IPS-15b (cell line): ENCODE results near the gene MAIP1.

Experiments
- H3K27me3 ChIP-seq: one replicate; pipeline ENCODE4 v1.6.1; 2013; ENCODE audit warnings: low read length; ENCODE audit not compliant: control insufficient read depth, insufficient read depth
- H3K36me3 ChIP-seq: one replicate; pipeline ENCODE4 v1.6.1; 2013; ENCODE audit warnings: low read length; ENCODE audit not compliant: control insufficient read depth, insufficient read depth
- H3K4me1 ChIP-seq: one replicate; pipeline ENCODE4 v1.6.1; 2013; ENCODE audit warnings: mild to moderate bottlenecking, low read length; ENCODE audit not compliant: control insufficient read depth, insufficient read depth
- H3K4me3 ChIP-seq: one replicate; pipeline ENCODE4 v1.5.1; 2013; ENCODE audit warnings: low read depth, low read length
- H3K9ac ChIP-seq: one replicate; pipeline ENCODE4 v1.6.1; 2013; ENCODE audit warnings: low read depth, mild to moderate bottlenecking, low read length
- H3K9me3 ChIP-seq: one replicate; pipeline ENCODE4 v1.6.1; 2013; ENCODE audit warnings: mild to moderate bottlenecking, low read length; ENCODE audit not compliant: control insufficient read depth, insufficient read depth

MAIP1 gene

GRCh38 chr2:199926806-199927205 lies 28.6 kb upstream of the MAIP1 start:
- no peak overlapping the region for H3K4me3 ChIP-seq
- no peaks in the 10 kb centered on the region for H3K36me3 ChIP-seq
- no peak overlapping the region for H3K9ac ChIP-seq
- no peaks in the 10 kb centered on the region for H3K27me3 ChIP-seq
- no peaks in the 10 kb centered on the region for H3K9me3 ChIP-seq
- peaks cover 15% of the 10 kb centered on the region for H3K4me1 ChIP-seq

DNA sequence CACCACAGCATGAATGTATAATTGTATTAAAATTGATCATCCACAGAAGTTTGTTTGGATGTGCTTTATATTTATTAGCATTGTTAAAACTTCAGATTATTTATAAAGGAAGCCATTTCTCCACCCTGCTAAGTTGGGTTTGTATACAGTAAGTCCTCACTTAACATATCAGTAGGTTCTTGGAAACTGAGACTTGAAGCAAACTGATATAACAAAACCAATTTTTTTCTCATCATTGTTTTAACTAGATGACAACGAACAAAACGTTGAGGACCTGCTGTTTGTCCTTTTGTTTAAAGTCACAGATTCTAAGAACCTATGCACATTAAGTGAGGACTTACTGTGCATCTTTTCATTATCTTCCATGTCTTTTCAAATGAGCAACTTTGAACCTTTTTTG lies 27.2 kb upstream of the MAIP1 start:
- Histone ChIP-seq H3K9me3 (no peaks in the 10 kb centered on the region), H3K4me3 (no peak overlapping the region), H3K36me3 (peaks cover 4% of the 10 kb centered on the region), H3K27me3 (no peaks in the 10 kb centered on the region), H3K4me1 (peaks cover 12% of the 10 kb centered on the region), H3K9ac (no peak overlapping the region)

GRCh38 chr2:199928626-199929025 lies 26.8 kb upstream of the MAIP1 start:
- H3K4me1 ChIP-seq = peaks cover 12% of the 10 kb centered on the region
- H3K4me3 ChIP-seq = no peak overlapping the region
- H3K36me3 ChIP-seq = peaks cover 4% of the 10 kb centered on the region
- H3K27me3 ChIP-seq = no peaks in the 10 kb centered on the region
- H3K9me3 ChIP-seq = no peaks in the 10 kb centered on the region
- no peak overlapping the region for H3K9ac ChIP-seq

GRCh38 chr2:199929262-199929661 lies 26.1 kb upstream of the MAIP1 start:
- Histone ChIP-seq H3K27me3 (no peaks in the 10 kb centered on the region), H3K9ac (no peak overlapping the region), H3K4me3 (no peak overlapping the region), H3K9me3 (no peaks in the 10 kb centered on the region), H3K36me3 (peaks cover 4% of the 10 kb centered on the region), H3K4me1 (peaks cover 12% of the 10 kb centered on the region)

- Histone ChIP-seq H3K4me3 (no peak overlapping the region), H3K36me3 (peaks cover 4% of the 10 kb centered on the region), H3K9me3 (no peaks in the 10 kb centered on the region), H3K27me3 (no peaks in the 10 kb centered on the region), H3K4me1 (peaks cover 9% of the 10 kb centered on the region), H3K9ac (no peak overlapping the region)
These were observed 23.0 kb upstream of the MAIP1 start for GRCh38 chr2:199932312-199932855.

DNA sequence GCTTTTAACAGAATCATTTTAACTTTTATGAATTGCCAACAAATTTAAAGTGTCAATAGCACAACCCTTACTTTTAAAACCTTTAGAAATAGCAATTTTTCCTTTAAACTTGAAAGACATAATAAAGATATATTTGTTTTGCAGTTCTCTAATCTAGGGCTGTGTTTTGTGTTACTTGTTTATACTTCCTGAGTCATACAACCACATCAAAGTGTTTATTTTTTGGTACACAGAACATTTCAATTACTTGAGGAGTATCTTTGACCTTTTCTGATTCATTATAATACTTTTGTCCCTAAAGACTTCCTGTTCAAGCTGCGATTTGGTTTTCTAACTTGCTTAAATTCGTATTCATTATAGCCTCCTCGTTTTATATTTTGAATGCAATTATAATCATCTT lies 21.9 kb upstream of the MAIP1 start:
- peaks cover 4% of the 10 kb centered on the region for H3K36me3 ChIP-seq
- H3K4me1 ChIP-seq = peaks cover 8% of the 10 kb centered on the region
- no peaks in the 10 kb centered on the region for H3K9me3 ChIP-seq
- H3K27me3 ChIP-seq = no peaks in the 10 kb centered on the region
- H3K9ac ChIP-seq = no peak overlapping the region
- H3K4me3 ChIP-seq = no peak overlapping the region

- H3K9ac ChIP-seq = no peak overlapping the region
- no peaks in the 10 kb centered on the region for H3K27me3 ChIP-seq
- no peaks in the 10 kb centered on the region for H3K9me3 ChIP-seq
- no peaks in the 10 kb centered on the region for H3K4me1 ChIP-seq
- peaks cover 4% of the 10 kb centered on the region for H3K36me3 ChIP-seq
- H3K4me3 ChIP-seq = no peak overlapping the region
These were observed 18.8 kb upstream of the MAIP1 start for GRCh38 chr2:199936554-199936953.

DNA sequence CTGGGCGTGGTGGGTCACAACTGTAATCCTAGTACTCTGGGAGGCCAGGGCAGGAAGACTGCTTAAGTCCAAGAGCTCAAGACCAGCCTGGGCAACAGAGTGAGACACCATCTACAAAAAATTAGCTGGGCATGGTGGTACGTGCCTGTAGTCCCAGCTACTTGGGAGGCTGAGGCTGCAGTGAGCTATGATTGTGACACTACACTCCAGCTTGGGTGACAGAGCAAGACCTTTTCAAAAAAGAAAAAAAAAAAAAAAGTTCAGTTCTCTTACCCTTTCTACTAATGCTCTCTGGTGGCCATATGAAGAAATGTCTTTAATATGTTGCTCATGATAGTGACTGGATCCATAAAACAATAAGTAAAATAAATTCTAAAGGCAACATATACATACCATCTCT lies 15.0 kb upstream of the MAIP1 start:
- no peak overlapping the region for H3K9ac ChIP-seq
- H3K4me3 ChIP-seq = no peak overlapping the region
- no peaks in the 10 kb centered on the region for H3K4me1 ChIP-seq
- no peaks in the 10 kb centered on the region for H3K9me3 ChIP-seq
- no peaks in the 10 kb centered on the region for H3K27me3 ChIP-seq
- H3K36me3 ChIP-seq = no peaks in the 10 kb centered on the region

- no peaks in the 10 kb centered on the region for H3K4me1 ChIP-seq
- H3K9me3 ChIP-seq = no peaks in the 10 kb centered on the region
- no peak overlapping the region for H3K4me3 ChIP-seq
- peaks cover 8% of the 10 kb centered on the region for H3K36me3 ChIP-seq
- H3K27me3 ChIP-seq = no peaks in the 10 kb centered on the region
- no peak overlapping the region for H3K9ac ChIP-seq
These were observed 12.0 kb upstream of the MAIP1 start for GRCh38 chr2:199943373-199943772.

DNA sequence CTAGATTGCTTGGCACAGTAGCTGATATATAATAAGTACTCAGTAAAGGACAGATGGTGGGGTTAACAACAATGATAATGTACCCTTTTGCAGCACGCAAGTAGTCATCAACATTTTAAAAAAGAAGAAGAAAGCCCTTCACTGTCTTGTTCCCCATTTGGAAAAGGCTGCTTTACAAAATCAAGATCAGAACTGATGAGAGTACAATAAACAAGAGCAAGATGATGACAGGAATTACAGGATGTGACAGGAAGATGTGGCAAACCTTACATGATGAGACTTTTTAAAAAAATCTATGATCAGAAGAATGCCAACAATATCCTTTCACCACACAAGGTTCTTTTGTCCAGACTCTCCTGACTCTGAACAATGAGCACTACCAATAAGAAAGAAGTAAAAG lies 9.2 kb upstream of the MAIP1 start:
- peaks cover 11% of the 10 kb centered on the region for H3K36me3 ChIP-seq
- H3K9ac ChIP-seq = no peak overlapping the region
- no peaks in the 10 kb centered on the region for H3K4me1 ChIP-seq
- no peak overlapping the region for H3K4me3 ChIP-seq
- no peaks in the 10 kb centered on the region for H3K9me3 ChIP-seq
- no peaks in the 10 kb centered on the region for H3K27me3 ChIP-seq

GRCh38 chr2:199946836-199947235 lies 8.5 kb upstream of the MAIP1 start:
- H3K9me3 ChIP-seq = no peaks in the 10 kb centered on the region
- no peak overlapping the region for H3K9ac ChIP-seq
- no peaks in the 10 kb centered on the region for H3K4me1 ChIP-seq
- H3K4me3 ChIP-seq = no peak overlapping the region
- H3K27me3 ChIP-seq = no peaks in the 10 kb centered on the region
- H3K36me3 ChIP-seq = peaks cover 11% of the 10 kb centered on the region

DNA sequence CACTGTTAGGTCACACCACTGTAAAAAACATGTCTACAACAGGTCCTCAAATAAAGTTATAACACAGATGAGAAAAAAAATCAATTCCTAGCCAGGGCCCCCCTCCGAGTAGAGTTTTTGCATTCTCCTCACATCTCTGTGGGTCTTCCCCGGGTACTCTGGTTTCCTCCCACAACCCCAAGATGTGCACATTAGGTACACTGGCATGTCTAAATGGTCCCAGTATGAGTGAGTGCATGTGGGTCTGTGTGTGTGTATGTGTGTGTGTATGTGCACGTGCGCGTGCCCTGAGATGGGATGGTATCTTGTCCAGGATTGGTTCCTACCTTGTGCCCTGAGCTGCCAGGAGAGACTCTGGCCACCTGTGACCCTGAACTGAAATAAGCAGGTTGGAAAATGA lies 5.0 kb upstream of the MAIP1 start:
- H3K4me3 ChIP-seq = no peak overlapping the region
- no peaks in the 10 kb centered on the region for H3K4me1 ChIP-seq
- H3K27me3 ChIP-seq = no peaks in the 10 kb centered on the region
- no peak overlapping the region for H3K9ac ChIP-seq
- no peaks in the 10 kb centered on the region for H3K9me3 ChIP-seq
- H3K36me3 ChIP-seq = peaks cover 11% of the 10 kb centered on the region
